IPS DF 6.9 (cell line): ENCODE data around the gene SAG.

Experiments used
- DNase-seq: peaks from one replicate; pipeline ENCODE4 v3.0.0-alpha.2; 2013; ENCODE audit warnings: low read depth, low spot score
- H3K27ac ChIP-seq: one replicate; pipeline ENCODE4 v1.5.1; 2013; ENCODE audit warnings: low read length, control low read depth
- H3K27me3 ChIP-seq: 2 replicates; pipeline ENCODE4 v1.6.1; 2013; ENCODE audit warnings: mild to moderate bottlenecking, low read length; ENCODE audit not compliant: control insufficient read depth, insufficient read depth
- H3K36me3 ChIP-seq: 2 replicates; pipeline ENCODE4 v1.6.1; 2013; ENCODE audit warnings: low read length; ENCODE audit not compliant: control insufficient read depth, insufficient read depth
- H3K4me1 ChIP-seq: 2 replicates; pipeline ENCODE4 v1.6.1; 2013; ENCODE audit warnings: low read length; ENCODE audit not compliant: control insufficient read depth, insufficient read depth
- H3K4me3 ChIP-seq: 2 replicates; pipeline ENCODE4 v1.5.1; 2013; ENCODE audit warnings: mild to moderate bottlenecking, low read length
- H3K9me3 ChIP-seq: 2 replicates; pipeline ENCODE4 v1.6.1; 2013; ENCODE audit warnings: low read length, inconsistent platforms; ENCODE audit not compliant: control insufficient read depth, insufficient read depth
- WGBS: extraction: QIAGEN DNeasy Blood & Tissue Kit; methylation state at CpG from one replicate; pipeline ENCODE4 v1.1.7; 2013; ENCODE audit warnings: mixed read lengths, missing lambda C conversion rate; ENCODE audit not compliant: insufficient read length, insufficient coverage; 5-methylcytosine and 5-hydroxymethylcytosine counted together

The SAG gene

DNA sequence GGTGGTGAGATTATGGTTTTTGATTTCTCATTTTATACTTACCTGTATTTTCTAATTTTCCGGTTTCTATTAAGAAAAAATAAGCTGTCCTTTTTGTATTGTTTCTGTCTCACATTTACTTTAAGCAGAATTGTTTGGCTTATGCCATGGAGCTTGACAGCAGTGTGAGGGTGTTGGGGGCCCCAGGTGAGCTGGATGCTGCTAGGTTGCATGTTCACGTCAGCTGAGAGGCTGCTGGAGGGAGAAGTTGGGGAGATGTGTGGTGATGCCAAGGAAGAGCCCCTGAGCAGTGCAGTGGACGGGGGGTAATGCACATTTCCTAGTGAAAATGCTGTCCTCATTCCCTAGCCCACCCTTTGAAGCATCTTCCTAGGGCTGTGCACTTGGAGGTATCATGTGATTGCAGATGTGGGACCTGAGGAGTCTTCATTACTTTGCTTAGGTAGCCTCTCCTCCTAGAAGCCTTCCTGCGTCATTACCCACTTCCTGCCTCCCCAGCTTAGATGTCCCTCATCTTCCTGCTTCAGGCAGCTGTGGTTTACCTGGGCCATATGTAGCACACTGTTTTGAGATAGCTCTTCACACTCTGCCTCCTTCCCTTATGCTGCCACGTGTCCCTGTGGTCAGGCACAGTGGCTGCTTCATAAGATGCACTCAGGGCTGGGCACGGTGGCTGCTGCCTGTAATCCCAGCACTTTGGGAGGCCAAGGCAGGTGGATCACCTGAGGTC is 39.9 kb upstream of the SAG start:
- Histone ChIP-seq H3K36me3 (peaks cover 36% of the 10 kb centered on the region), H3K27ac (no peak overlapping the region), H3K4me3 (no peak overlapping the region), H3K9me3 (no peaks in the 10 kb centered on the region), H3K27me3 (no peaks in the 10 kb centered on the region), H3K4me1 (no peaks in the 10 kb centered on the region)
- WGBS: no CpG with 5 or more reads among the region's 6 CpGs
- no peak for DNase-seq

DNA sequence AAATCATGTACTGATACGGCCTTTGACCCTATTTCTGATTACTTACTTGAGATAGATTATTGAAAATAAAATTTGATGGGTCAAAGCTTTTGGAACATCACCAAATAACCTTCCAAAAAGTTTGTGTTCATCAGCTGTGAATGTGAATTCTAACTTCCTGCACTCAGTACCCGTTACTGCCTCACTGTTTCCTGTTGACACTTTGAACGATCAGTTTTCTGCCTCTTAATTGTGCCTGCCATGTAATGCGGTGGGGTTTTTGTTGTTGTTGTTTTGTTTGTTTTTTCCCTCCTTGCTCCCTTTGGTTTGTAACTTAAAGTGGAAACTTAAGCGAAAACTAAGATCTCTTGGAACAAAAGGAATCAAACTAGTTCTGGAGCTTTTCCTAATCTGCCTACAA is 37.2 kb upstream of the SAG start:
- H3K36me3 ChIP-seq: peaks cover 32% of the 10 kb centered on the region; the same call in 1 of the 2 replicates
- WGBS: no CpG with 5 or more reads among the region's 5 CpGs

GRCh38 chr2:233270951-233271350 is 36.7 kb upstream of the SAG start:
- H3K4me3 ChIP-seq: no peak overlapping the region
- no peaks in the 10 kb centered on the region for H3K9me3 ChIP-seq
- no peak overlapping the region for H3K27ac ChIP-seq
- H3K27me3 ChIP-seq: no peaks in the 10 kb centered on the region
- DNase-seq: no peak
- H3K36me3 ChIP-seq: peaks cover 28% of the 10 kb centered on the region; the same call in 1 of the 2 replicates
- WGBS: no CpG with 5 or more reads among the region's 4 CpGs
- no peaks in the 10 kb centered on the region for H3K4me1 ChIP-seq

More for the DNA sequence above, 37.2 kb upstream of the SAG start:
- Histone ChIP-seq H3K4me3 (no peak overlapping the region), H3K27ac (no peak overlapping the region), H3K27me3 (no peaks in the 10 kb centered on the region), H3K4me1 (no peaks in the 10 kb centered on the region), H3K9me3 (no peaks in the 10 kb centered on the region)
- DNase-seq: no peak

DNA sequence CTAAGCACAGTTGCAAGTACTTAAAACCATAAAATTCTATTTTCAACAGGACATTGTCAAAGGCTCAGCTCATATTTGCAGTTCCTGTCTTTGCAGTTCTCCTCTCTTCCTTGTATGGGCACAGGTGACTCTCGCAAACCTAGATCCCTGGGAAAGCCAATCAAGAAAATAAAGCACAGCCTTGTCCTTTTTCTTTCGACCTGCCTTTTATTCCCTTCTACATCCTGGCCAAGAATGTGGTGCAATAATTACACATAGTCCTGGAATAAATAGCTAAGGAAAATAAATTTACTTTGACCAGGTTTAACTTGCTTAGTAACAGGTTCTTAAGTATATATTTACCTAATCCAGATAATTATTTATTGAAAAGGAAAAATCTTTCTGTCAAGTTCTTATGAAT is 35.9 kb upstream of the SAG start:
- Histone ChIP-seq H3K4me3 (no peak overlapping the region), H3K27ac (no peak overlapping the region), H3K36me3 (peaks cover 25% of the 10 kb centered on the region; the same call in 1 of the 2 replicates), H3K4me1 (no peaks in the 10 kb centered on the region), H3K9me3 (no peaks in the 10 kb centered on the region), H3K27me3 (no peaks in the 10 kb centered on the region)
- no peak for DNase-seq
- WGBS: no CpG with 5 or more reads among the region's 2 CpGs

GRCh38 chr2:233273120-233273519 is 34.5 kb upstream of the SAG start:
- DNase-seq: no peak
- H3K9me3 ChIP-seq: no peaks in the 10 kb centered on the region
- H3K36me3 ChIP-seq: peaks cover 24% of the 10 kb centered on the region; the same call in 1 of the 2 replicates
- H3K4me3 ChIP-seq: no peak overlapping the region
- no peak overlapping the region for H3K27ac ChIP-seq
- WGBS: no CpG with 5 or more reads among the region's 6 CpGs
- H3K27me3 ChIP-seq: no peaks in the 10 kb centered on the region
- no peaks in the 10 kb centered on the region for H3K4me1 ChIP-seq

- Histone ChIP-seq H3K4me3 (no peak overlapping the region), H3K27ac (no peak overlapping the region), H3K4me1 (no peaks in the 10 kb centered on the region), H3K9me3 (no peaks in the 10 kb centered on the region), H3K36me3 (peaks cover 24% of the 10 kb centered on the region; the same call in 1 of the 2 replicates), H3K27me3 (no peaks in the 10 kb centered on the region)
- no peak for DNase-seq
- no CpG with 5 or more reads among the region's 4 CpGs for WGBS
These were observed 32.4 kb upstream of the SAG start for GRCh38 chr2:233275223-233275622.

- Histone ChIP-seq H3K36me3 (peaks cover 19% of the 10 kb centered on the region; the same call in 1 of the 2 replicates), H3K27me3 (no peaks in the 10 kb centered on the region), H3K4me1 (no peaks in the 10 kb centered on the region), H3K27ac (no peak overlapping the region), H3K9me3 (no peaks in the 10 kb centered on the region), H3K4me3 (no peak overlapping the region)
- WGBS: no CpG with 5 or more reads among the region's 2 CpGs
- no peak for DNase-seq
These were observed 28.7 kb upstream of the SAG start for GRCh38 chr2:233278921-233279320.

DNA sequence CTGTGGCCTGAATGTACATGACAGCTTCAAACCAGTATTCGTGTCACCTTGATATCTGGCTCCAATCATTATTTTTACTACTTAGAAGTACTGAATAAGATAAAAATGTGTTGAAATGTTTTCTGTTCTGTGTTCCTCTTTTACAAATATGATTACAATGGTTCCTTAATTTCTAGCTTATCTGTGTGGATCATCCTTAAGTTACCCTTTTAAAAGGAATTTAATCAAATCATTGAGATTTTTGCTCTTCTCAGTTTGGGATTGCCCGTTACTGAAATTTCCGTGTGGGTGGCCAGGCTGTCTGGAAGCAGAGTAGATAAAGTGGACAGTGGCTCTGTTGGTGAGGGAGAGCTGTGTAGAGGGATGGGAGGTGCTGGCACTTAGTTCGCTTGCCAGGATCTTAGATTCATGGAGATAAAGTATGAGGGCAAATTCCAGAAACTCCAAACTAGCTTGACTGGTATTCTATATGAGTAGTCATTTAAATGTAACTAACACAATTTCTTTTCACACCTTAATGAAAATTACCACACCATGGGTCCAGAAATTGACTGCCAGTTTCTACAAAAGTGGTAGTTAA is 27.4 kb upstream of the SAG start:
- H3K4me1 ChIP-seq: no peaks in the 10 kb centered on the region
- no peaks in the 10 kb centered on the region for H3K9me3 ChIP-seq
- no peak overlapping the region for H3K4me3 ChIP-seq
- no peak overlapping the region for H3K27ac ChIP-seq
- DNase-seq: no peak
- no peaks in the 10 kb centered on the region for H3K27me3 ChIP-seq
- WGBS: no CpG with 5 or more reads among the region's 4 CpGs
- peaks cover 14% of the 10 kb centered on the region; the same call in 1 of the 2 replicates for H3K36me3 ChIP-seq

DNA sequence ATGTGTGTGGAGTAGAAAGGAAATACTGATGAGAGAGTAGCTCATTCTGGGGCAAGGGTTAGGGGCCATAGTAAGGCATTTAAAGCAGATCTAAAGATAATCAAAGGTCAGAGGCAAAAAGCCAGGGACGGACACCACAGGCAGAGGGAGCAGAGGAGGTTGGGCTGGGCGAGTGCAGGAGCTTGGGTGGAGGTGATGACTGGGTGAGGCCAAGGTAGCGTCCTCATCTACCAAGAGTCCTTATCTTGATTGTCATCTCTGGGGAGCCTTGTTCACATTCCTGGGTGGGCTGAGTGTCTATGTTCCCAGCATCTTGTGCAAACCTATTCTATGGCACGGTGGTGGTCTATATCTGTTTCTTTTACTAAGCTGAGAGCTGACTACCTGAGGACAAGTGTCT is 26.1 kb upstream of the SAG start:
- H3K4me1 ChIP-seq: no peaks in the 10 kb centered on the region
- H3K27me3 ChIP-seq: no peaks in the 10 kb centered on the region
- no peak for DNase-seq
- no peak overlapping the region for H3K4me3 ChIP-seq
- no peaks in the 10 kb centered on the region for H3K9me3 ChIP-seq
- no CpG with 5 or more reads among the region's 4 CpGs for WGBS
- peaks cover 16% of the 10 kb centered on the region; the same call in 1 of the 2 replicates for H3K36me3 ChIP-seq
- no peak overlapping the region for H3K27ac ChIP-seq

GRCh38 chr2:233281992-233282603 is 25.5 kb upstream of the SAG start:
- Histone ChIP-seq H3K27ac (no peak overlapping the region), H3K36me3 (peaks cover 16% of the 10 kb centered on the region; the same call in 1 of the 2 replicates), H3K4me1 (no peaks in the 10 kb centered on the region), H3K4me3 (no peak overlapping the region), H3K9me3 (no peaks in the 10 kb centered on the region), H3K27me3 (no peaks in the 10 kb centered on the region)
- no peak for DNase-seq
- WGBS: no CpG with 5 or more reads among the region's 6 CpGs
